ENCODE measurements around the gene NHERF2.

Gene NHERF2

GRCh38 chr16:2026461-2027023, at the start of gene NHERF2:
Gene NHERF2, plus strand, starts transcription at chr16:2026902. Its CDS starts 104 bp downstream, at chr16:2027006.
- peaks cover 11% of the 10 kb centered on the region for H3K27me3 Mint-ChIP-seq (ENCODE audit: low read depth)

GRCh38 chr16:1976951-1977874, 49.5 kb upstream of the NHERF2 start:
- Mint-ChIP-seq H3K27me3 (ENCODE audit: low read depth) (peaks cover 39% of the 10 kb centered on the region), H3K4me3 (no peak overlapping the region), H3K36me3 (ENCODE audit: low read depth) (peaks cover 3% of the 10 kb centered on the region), H3K9me3 (no peaks in the 10 kb centered on the region), H3K4me1 (peaks cover 14% of the 10 kb centered on the region), H3K27ac (no peak overlapping the region)
- TF ChIP-seq CTCF (IDR thresholded peaks at IDR 0.05; ENCODE audit: unreplicated experiment in 3 of 3) = no peak

More at GRCh38 chr16:2026461-2027023, at the start of gene NHERF2:
- no peak for TF ChIP-seq CTCF (IDR thresholded peaks at IDR 0.05; ENCODE audit: unreplicated experiment in 3 of 3)
- Mint-ChIP-seq H3K27ac (peak within 1 kb of the TSS; percentile 90 to 96 (median 92)), H3K4me1 (peaks cover 29% of the 10 kb centered on the region), H3K4me3 (peak within 1 kb of the TSS; percentile 90 to 97 (median 94)), H3K36me3 (ENCODE audit: low read depth) (peaks cover 4% of the 10 kb centered on the region), H3K9me3 (no peaks in the 10 kb centered on the region)

GRCh38 chr16:1977875-1978268, 48.8 kb upstream of the NHERF2 start:
- peaks cover 16% of the 10 kb centered on the region for H3K4me1 Mint-ChIP-seq
- H3K36me3 Mint-ChIP-seq (ENCODE audit: low read depth) = peaks cover 3% of the 10 kb centered on the region
- no peak overlapping the region for H3K4me3 Mint-ChIP-seq
- no peak for TF ChIP-seq CTCF (IDR thresholded peaks at IDR 0.05; ENCODE audit: unreplicated experiment in 3 of 3)
- H3K9me3 Mint-ChIP-seq = no peaks in the 10 kb centered on the region
- H3K27me3 Mint-ChIP-seq (ENCODE audit: low read depth) = peaks cover 45% of the 10 kb centered on the region
- no peak overlapping the region for H3K27ac Mint-ChIP-seq

- peaks cover 18% of the 10 kb centered on the region for H3K4me1 Mint-ChIP-seq
- peaks cover 3% of the 10 kb centered on the region for H3K36me3 Mint-ChIP-seq (ENCODE audit: low read depth)
- no peaks in the 10 kb centered on the region for H3K9me3 Mint-ChIP-seq
- TF ChIP-seq CTCF (IDR thresholded peaks at IDR 0.05; ENCODE audit: unreplicated experiment in 3 of 3) = no peak
- H3K27me3 Mint-ChIP-seq (ENCODE audit: low read depth) = peaks cover 51% of the 10 kb centered on the region
- no peak overlapping the region for H3K27ac Mint-ChIP-seq
- no peak overlapping the region for H3K4me3 Mint-ChIP-seq
Observed at GRCh38 chr16:1978476-1979120, 48.1 kb upstream of the NHERF2 start.

GRCh38 chr16:1979271-1980029, 47.3 kb upstream of the NHERF2 start:
- no peaks in the 10 kb centered on the region for H3K9me3 Mint-ChIP-seq
- H3K36me3 Mint-ChIP-seq (ENCODE audit: low read depth) = peaks cover 3% of the 10 kb centered on the region
- H3K4me1 Mint-ChIP-seq = peaks cover 18% of the 10 kb centered on the region
- no peak for TF ChIP-seq CTCF (IDR thresholded peaks at IDR 0.05; ENCODE audit: unreplicated experiment in 3 of 3)
- peaks cover 51% of the 10 kb centered on the region for H3K27me3 Mint-ChIP-seq (ENCODE audit: low read depth)
- no peak overlapping the region for H3K27ac Mint-ChIP-seq
- H3K4me3 Mint-ChIP-seq = no peak overlapping the region
